Osteoblast (primary cell): Measurements from ENCODE around the gene DDX1. TPM values are rescaled to one million over a fixed set of nuclear protein-coding genes. Genes with fewer than 3 reads are reported as not detected.

Experiments
- DNase-seq: peaks from one replicate; pipeline ENCODE4 v3.0.0; 2011; ENCODE audit warnings: low spot score, mixed read lengths; ENCODE audit not compliant: insufficient read length; ENCODE audit errors: missing footprints
- H2AFZ ChIP-seq: 2 replicates; pipeline ENCODE4 v1.6.0; 2011; ENCODE audit warnings: mild to moderate bottlenecking, low read length
- H3K27ac ChIP-seq: 2 replicates; pipeline ENCODE4 v1.5.1; 2011; ENCODE audit warnings: mild to moderate bottlenecking, low read depth, low read length, moderate library complexity
- H3K27me3 ChIP-seq: 2 replicates; pipeline ENCODE4 v1.6.0; 2012; ENCODE audit warnings: mild to moderate bottlenecking, control low read depth, inconsistent platforms, low read length, moderate library complexity; ENCODE audit not compliant: insufficient read depth
- H3K36me3 ChIP-seq: 2 replicates; pipeline ENCODE4 v1.5.1; 2011; ENCODE audit warnings: mild to moderate bottlenecking, low read length, control low read depth, moderate library complexity; ENCODE audit not compliant: insufficient read depth
- H3K4me1 ChIP-seq: 2 replicates; pipeline ENCODE4 v1.5.1; 2011; ENCODE audit warnings: mild to moderate bottlenecking, low read length, control low read depth, moderate library complexity; ENCODE audit not compliant: insufficient read depth
- H3K4me2 ChIP-seq: 2 replicates; pipeline ENCODE4 v1.6.0; 2011; ENCODE audit warnings: mild to moderate bottlenecking, low read length; ENCODE audit not compliant: insufficient read depth
- H3K4me3 ChIP-seq: fragments of 200-600 bp; sonication (generic); 3 replicates; pipeline ENCODE4 v1.5.1; 2012; ENCODE audit warnings: mild to moderate bottlenecking, low read length, inconsistent platforms; ENCODE audit not compliant: insufficient read depth
- H3K79me2 ChIP-seq: 2 replicates; pipeline ENCODE4 v1.6.0; 2012; ENCODE audit warnings: mild to moderate bottlenecking, low read length, control low read depth, inconsistent platforms; ENCODE audit not compliant: insufficient read depth
- H3K9me3 ChIP-seq: 2 replicates; pipeline ENCODE4 v1.5.1; 2011; ENCODE audit warnings: low read depth, low read length, control low read depth
- H4K20me1 ChIP-seq: 2 replicates; pipeline ENCODE4 v1.6.0; 2012; ENCODE audit warnings: mild to moderate bottlenecking, low read length, control low read depth; ENCODE audit not compliant: insufficient read depth
- CTCF ChIP-seq: IDR thresholded peaks from 2 replicates; pipeline ENCODE4 v1.5.1; 2011; ENCODE audit warnings: mild to moderate bottlenecking, low read depth, low read length, moderate library complexity; ENCODE audit errors: extremely low read depth
- total RNA-seq: library from RNA; depleted of rRNA; stranded (reverse); fragments of >200 nt; gene quantifications from 2 replicates; pipeline ENCODE4 v1.2.3, GENCODE V29; 2012

DDX1 gene
- total RNA-seq, 1 donor: 76.0 TPM

- Histone ChIP-seq H2AFZ (no peak overlapping the region), H3K4me3 (no peak overlapping the region)
These were observed 19.9 kb upstream of the DDX1 start for GRCh38 chr2:15571729-15572128.

GRCh38 chr2:15577071-15577735 lies 14.5 kb upstream of the DDX1 start:
- no peak overlapping the region for H3K4me2 ChIP-seq
- H4K20me1 ChIP-seq: no peaks in the 10 kb centered on the region
- peak; percentile 71 for DNase-seq

More at GRCh38 chr2:15571729-15572128, 19.9 kb upstream of the DDX1 start:
- no peaks in the 10 kb centered on the region for H3K4me1 ChIP-seq
- no peak for TF ChIP-seq CTCF
- DNase-seq: no peak
- no peaks in the 10 kb centered on the region for H3K27me3 ChIP-seq
- no peaks in the 10 kb centered on the region for H3K36me3 ChIP-seq
- no peak overlapping the region for H3K27ac ChIP-seq
- H4K20me1 ChIP-seq: no peaks in the 10 kb centered on the region
- no peaks in the 10 kb centered on the region for H3K79me2 ChIP-seq
- H3K4me2 ChIP-seq: no peak overlapping the region
- no peaks in the 10 kb centered on the region for H3K9me3 ChIP-seq

GRCh38 chr2:15579641-15580040 lies 12.0 kb upstream of the DDX1 start:
- Histone ChIP-seq H3K79me2 (no peaks in the 10 kb centered on the region), H3K4me1 (peaks cover 3% of the 10 kb centered on the region), H3K9me3 (no peaks in the 10 kb centered on the region), H3K27ac (no peak overlapping the region), H3K27me3 (no peaks in the 10 kb centered on the region), H3K4me3 (no peak overlapping the region), H4K20me1 (no peaks in the 10 kb centered on the region), H2AFZ (no peak overlapping the region), H3K36me3 (no peaks in the 10 kb centered on the region), H3K4me2 (no peak overlapping the region)
- no peak for DNase-seq
- no peak for TF ChIP-seq CTCF

More at GRCh38 chr2:15577071-15577735, 14.5 kb upstream of the DDX1 start:
- Histone ChIP-seq H3K27me3 (no peaks in the 10 kb centered on the region), H3K36me3 (no peaks in the 10 kb centered on the region), H2AFZ (no peak overlapping the region), H3K4me1 (peaks cover 3% of the 10 kb centered on the region), H3K79me2 (no peaks in the 10 kb centered on the region), H3K27ac (no peak overlapping the region), H3K9me3 (no peaks in the 10 kb centered on the region), H3K4me3 (no peak overlapping the region)
- peak; percentile 91 for TF ChIP-seq CTCF

- H3K4me2 ChIP-seq: no peak overlapping the region
- TF ChIP-seq CTCF: no peak
- H3K27ac ChIP-seq: no peak overlapping the region
- H3K79me2 ChIP-seq: no peaks in the 10 kb centered on the region
- H3K27me3 ChIP-seq: no peaks in the 10 kb centered on the region
- H3K36me3 ChIP-seq: no peaks in the 10 kb centered on the region
- no peak for DNase-seq
- no peak overlapping the region for H3K4me3 ChIP-seq
- no peaks in the 10 kb centered on the region for H4K20me1 ChIP-seq
- H3K4me1 ChIP-seq: peaks cover 3% of the 10 kb centered on the region
- H3K9me3 ChIP-seq: no peaks in the 10 kb centered on the region
- H2AFZ ChIP-seq: no peak overlapping the region
These were observed 11.2 kb upstream of the DDX1 start for GRCh38 chr2:15580451-15580850.
